ENCODE data around the gene FAM181B. TPM values are rescaled to one million over a fixed set of nuclear protein-coding genes. Genes with fewer than 3 reads are reported as not detected.

FAM181B gene
- total and polyA plus RNA-seq, 2 donors (not counting 3 experiments of a cell fraction or from before 2014, with no cell fraction given): not detected

GRCh38 chr11:82767123-82767522 lies 33.5 kb upstream of the FAM181B start:
- FAIRE-seq: no peak
- CTCF ChIA-PET: interaction anchor here (0.9 to 1.8 kb wide), 3 partner anchors 8 to 50 kb away, joined by 3 to 11 read pairs (median 3); no protein-coding TSS in a partner anchor
- intact Hi-C loops (cut with micrococcal nuclease): no loop called here

More at GRCh38 chr11:82767123-82767522, 33.5 kb upstream of the FAM181B start:
- no peaks in the 10 kb centered on the region for H3K36me3 ChIP-seq (ENCODE audit: control insufficient read depth in 2 of 2, extremely low read depth in 1 of 2, insufficient read depth in 2 of 2, low read length in 2 of 2)
- no peak overlapping the region for H2AFZ ChIP-seq (ENCODE audit: low read depth, low read length)
- peaks cover 2% of the 10 kb centered on the region in 2 experiments for H3K27me3 ChIP-seq (ENCODE audit: control insufficient read depth in 2 of 2, insufficient read depth in 2 of 2, low read length in 2 of 2)
- DNase-seq (ENCODE audit: low read depth, low spot score): no peak
- H3K4me3 ChIP-seq (replicated peaks in 1 of 3; ENCODE audit: insufficient read depth in 1 of 3, low read depth in 1 of 3, low read length in 3 of 3): no peak overlapping the region
- H3K4me2 ChIP-seq (ENCODE audit: insufficient read depth, low read length): no peak overlapping the region
- H3K27ac ChIP-seq (ENCODE audit: insufficient read depth, low read depth, low read length): no peak overlapping the region
- no peak overlapping the region for H3K9ac ChIP-seq (replicated peaks; ENCODE audit: extremely low read depth, insufficient read depth, low read length)
- TF ChIP-seq CTCF (IDR thresholded peaks at IDR 0.05; ENCODE audit: extremely low read depth in 1 of 2, insufficient read depth in 1 of 2, low read depth in 1 of 2, low read length in 2 of 2): no peak
- no peak for TF ChIP-seq POLR2A (IDR thresholded peaks at IDR 0.05; ENCODE audit: low read depth, low read length)
- no peak for TF ChIP-seq POLR2AphosphoS5 (IDR thresholded peaks at IDR 0.05; ENCODE audit: insufficient read depth, low read depth, low read length)
- TF ChIP-seq FOS (IDR thresholded peaks at IDR 0.05; ENCODE audit: borderline replicate concordance, insufficient read depth, low read length): no peak
- H3K9me1 ChIP-seq (replicated peaks; ENCODE audit: control insufficient read depth, extremely low read depth, insufficient read depth, low read length): no peaks in the 10 kb centered on the region
- no peaks in the 10 kb centered on the region for H4K20me1 ChIP-seq (replicated peaks; ENCODE audit: control insufficient read depth, extremely low read depth, insufficient read depth, low read length)
- H3K79me2 ChIP-seq (ENCODE audit: control insufficient read depth, insufficient read depth, low read length): no peaks in the 10 kb centered on the region
- POLR2A ChIA-PET: interaction anchor here (0.6 kb wide), 1 partner anchor 389 kb away, joined by 8 read pairs; no protein-coding TSS in a partner anchor
- H3K9me3 ChIP-seq (replicated peaks; ENCODE audit: control insufficient read depth, insufficient read depth, low read length): no peaks in the 10 kb centered on the region
- no TSS peak for BruUV-seq (replicated peaks)
- dilution Hi-C loops (cut with MboI; ENCODE audit: extremely low pct_ligation_motif_present, low sequenced_read_pairs): no loop called here
- no peaks in the 10 kb centered on the region for H3K4me1 ChIP-seq (ENCODE audit: control insufficient read depth, extremely low read depth, insufficient read depth, low read length)
